ENCODE data around the gene DCHS2. TPM values are rescaled to one million over a fixed set of nuclear protein-coding genes. Genes with fewer than 3 reads are reported as not detected.

DCHS2 gene
- total and polyA plus RNA-seq, 5 donors from 2014 or later = not detected

DNA sequence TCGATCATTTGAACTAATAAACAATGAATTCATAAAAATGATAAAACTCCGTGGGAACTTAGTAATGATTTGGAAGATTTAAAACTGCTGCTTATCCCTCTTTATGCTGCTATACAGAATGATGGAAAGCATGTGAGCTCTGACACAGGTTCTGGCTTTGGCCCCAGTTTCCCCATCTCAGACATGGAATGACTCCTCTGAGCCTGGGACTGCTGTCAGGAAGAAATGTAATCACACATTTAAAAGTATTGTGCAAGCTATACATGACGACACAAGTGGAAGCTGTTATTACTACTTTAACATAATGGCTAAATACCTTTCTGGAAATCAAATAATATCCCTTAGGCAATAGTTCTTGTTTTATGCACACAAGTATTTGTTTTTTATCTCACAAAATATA lies 161.7 kb downstream of the DCHS2 start:
- H3K27ac ChIP-seq (ENCODE audit: insufficient read depth, low read length, poor library complexity, severe bottlenecking) = no peak overlapping the region
- H3K27ac Mint-ChIP-seq = no peak overlapping the region
- peaks cover 10% of the 10 kb centered on the region for H3K27me3 ChIP-seq (ENCODE audit: control insufficient read depth, insufficient read depth, low read length)
- H3K9me3 ChIP-seq (ENCODE audit: control insufficient read depth in 2 of 2, low read length in 2 of 2) = no peaks in the 10 kb centered on the region
- no peaks in the 10 kb centered on the region for H3K36me3 ChIP-seq (ENCODE audit: control insufficient read depth, insufficient read depth, low read length)
- peaks cover 0 to 13% (median 5%) of the 10 kb centered on the region in 4 donors for H3K4me1 Mint-ChIP-seq
- H3K27me3 Mint-ChIP-seq = peaks cover 11% of the 10 kb centered on the region
- no peak overlapping the region for H3K4me3 Mint-ChIP-seq
- H3K4me3 ChIP-seq (ENCODE audit: low read depth, low read length) = no peak overlapping the region
- ATAC-seq (ENCODE audit: low read depth in 2 of 2) = no peak
- H3K9me3 Mint-ChIP-seq = peaks cover 0 to 3% (median 0%) of the 10 kb centered on the region in 7 donors
- H3K4me1 ChIP-seq (ENCODE audit: control insufficient read depth, insufficient read depth, low read length, poor library complexity, severe bottlenecking) = no peaks in the 10 kb centered on the region
- H3K36me3 Mint-ChIP-seq = no peaks in the 10 kb centered on the region
- DNase-seq = no peak

DNA sequence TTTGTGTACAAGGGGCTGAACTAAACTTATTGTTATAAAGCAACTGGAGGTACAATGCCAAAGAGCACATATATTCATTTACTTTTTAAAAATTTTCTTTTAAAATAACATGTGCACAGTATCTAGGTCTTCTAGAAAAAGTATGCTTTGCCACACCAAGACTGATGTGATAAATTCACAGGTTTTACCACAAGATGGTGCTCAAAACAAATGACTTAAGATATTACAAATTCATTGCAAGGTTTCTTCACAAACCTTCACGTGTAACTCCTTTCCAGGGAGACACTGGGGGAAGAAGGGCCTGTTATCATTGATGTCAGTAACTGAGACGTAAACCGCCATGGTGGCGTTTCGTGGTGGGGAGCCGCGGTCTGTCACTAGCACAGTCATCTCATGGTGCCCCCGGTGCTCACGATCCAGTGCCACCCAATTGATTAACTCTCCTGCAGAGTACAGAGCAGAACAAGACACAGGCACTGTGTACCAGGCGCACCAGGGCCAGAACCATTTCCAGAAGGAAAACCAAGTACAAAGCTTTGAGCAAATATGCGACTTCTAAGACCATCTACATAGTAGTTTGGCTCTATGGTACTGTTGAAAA lies 162.2 kb downstream of the DCHS2 start:
- H3K4me1 Mint-ChIP-seq = peaks cover 0 to 13% (median 5%) of the 10 kb centered on the region in 4 donors
- H3K4me3 Mint-ChIP-seq = no peak overlapping the region
- no peak overlapping the region for H3K27ac Mint-ChIP-seq
- no peak overlapping the region for H3K4me3 ChIP-seq (ENCODE audit: low read depth, low read length)
- H3K36me3 ChIP-seq (ENCODE audit: control insufficient read depth, insufficient read depth, low read length) = no peaks in the 10 kb centered on the region
- H3K27ac ChIP-seq (ENCODE audit: insufficient read depth, low read length, poor library complexity, severe bottlenecking) = no peak overlapping the region
- H3K4me1 ChIP-seq (ENCODE audit: control insufficient read depth, insufficient read depth, low read length, poor library complexity, severe bottlenecking) = no peaks in the 10 kb centered on the region
- no peaks in the 10 kb centered on the region for H3K36me3 Mint-ChIP-seq
- peaks cover 10% of the 10 kb centered on the region for H3K27me3 ChIP-seq (ENCODE audit: control insufficient read depth, insufficient read depth, low read length)
- DNase-seq (peak in 1 of 3 donors; percentile 25), ATAC-seq (ENCODE audit: low read depth in 2 of 2) (no peak)
- H3K9me3 Mint-ChIP-seq = peaks cover 0 to 3% (median 0%) of the 10 kb centered on the region in 7 donors
- peaks cover 11% of the 10 kb centered on the region for H3K27me3 Mint-ChIP-seq
- H3K9me3 ChIP-seq (ENCODE audit: control insufficient read depth in 2 of 2, low read length in 2 of 2) = no peaks in the 10 kb centered on the region

DNA sequence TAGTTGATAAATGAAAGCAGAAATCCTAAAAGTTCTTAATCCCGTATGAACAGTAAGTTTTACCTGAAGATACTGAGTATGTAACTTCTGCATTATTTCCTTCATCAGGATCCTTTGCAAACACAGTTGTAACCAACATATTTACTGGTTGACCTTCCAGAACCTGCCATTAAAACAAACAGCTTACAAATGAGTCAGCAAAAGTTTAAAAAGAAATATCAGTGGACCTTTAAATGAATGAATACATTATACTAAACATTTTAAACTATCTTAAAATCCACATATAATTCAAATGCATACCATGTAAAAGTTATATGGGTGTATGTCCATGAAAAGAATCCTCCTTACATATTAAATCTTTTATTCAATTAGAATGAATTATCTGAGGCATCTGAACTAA lies 163.6 kb downstream of the DCHS2 start:
- Histone ChIP-seq H3K9me3 (ENCODE audit: control insufficient read depth in 2 of 2, low read length in 2 of 2) (no peaks in the 10 kb centered on the region), H3K4me3 (ENCODE audit: low read depth, low read length) (no peak overlapping the region), H3K27ac (ENCODE audit: insufficient read depth, low read length, poor library complexity, severe bottlenecking) (no peak overlapping the region), H3K27me3 (ENCODE audit: control insufficient read depth, insufficient read depth, low read length) (peaks cover 12% of the 10 kb centered on the region), H3K36me3 (ENCODE audit: control insufficient read depth, insufficient read depth, low read length) (no peaks in the 10 kb centered on the region), H3K4me1 (ENCODE audit: control insufficient read depth, insufficient read depth, low read length, poor library complexity, severe bottlenecking) (no peaks in the 10 kb centered on the region)
- H3K9me3 Mint-ChIP-seq = peaks cover 0 to 3% (median 0%) of the 10 kb centered on the region in 7 donors
- no peak overlapping the region for H3K4me3 Mint-ChIP-seq
- ATAC-seq (ENCODE audit: low read depth in 2 of 2) (no peak), DNase-seq (no peak)
- H3K27me3 Mint-ChIP-seq = peaks cover 6% of the 10 kb centered on the region
- H3K27ac Mint-ChIP-seq = no peak overlapping the region
- H3K36me3 Mint-ChIP-seq = no peaks in the 10 kb centered on the region
- peaks cover 0 to 7% (median 2%) of the 10 kb centered on the region in 4 donors for H3K4me1 Mint-ChIP-seq

DNA sequence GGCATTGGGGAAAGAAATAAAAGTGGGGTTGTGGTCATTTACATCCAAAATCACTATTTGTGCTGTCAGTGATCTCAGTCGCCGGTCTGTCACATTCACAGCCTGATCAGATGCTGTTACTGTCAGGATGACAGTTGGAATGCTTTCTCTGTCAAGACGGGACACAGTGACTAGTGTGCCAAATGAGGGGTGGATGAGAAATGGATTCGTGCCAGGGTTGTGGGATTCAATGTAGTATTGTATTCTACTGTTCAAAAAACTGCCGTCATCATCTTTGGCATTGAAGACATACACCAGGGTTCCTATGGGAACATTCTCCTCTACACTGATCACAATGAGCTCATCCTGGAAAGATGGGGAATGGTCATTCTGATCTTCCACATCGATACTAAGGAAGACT lies 171.1 kb downstream of the DCHS2 start:
- Mint-ChIP-seq H3K9me3 (peaks cover 0 to 11% (median 5%) of the 10 kb centered on the region in 7 donors), H3K27ac (no peak overlapping the region), H3K4me3 (no peak overlapping the region), H3K27me3 (no peaks in the 10 kb centered on the region), H3K4me1 (no peaks in the 10 kb centered on the region), H3K36me3 (no peaks in the 10 kb centered on the region)
- ATAC-seq (ENCODE audit: low read depth in 2 of 2) (no peak), DNase-seq (no peak)
- H3K4me1 ChIP-seq (ENCODE audit: control insufficient read depth, insufficient read depth, low read length, poor library complexity, severe bottlenecking) = no peaks in the 10 kb centered on the region
- H3K4me3 ChIP-seq (ENCODE audit: low read depth, low read length) = no peak overlapping the region
- no peaks in the 10 kb centered on the region for H3K9me3 ChIP-seq (ENCODE audit: control insufficient read depth in 2 of 2, low read length in 2 of 2)
- peaks cover 2% of the 10 kb centered on the region for H3K27me3 ChIP-seq (ENCODE audit: control insufficient read depth, insufficient read depth, low read length)
- H3K36me3 ChIP-seq (ENCODE audit: control insufficient read depth, insufficient read depth, low read length) = no peaks in the 10 kb centered on the region
- no peak overlapping the region for H3K27ac ChIP-seq (ENCODE audit: insufficient read depth, low read length, poor library complexity, severe bottlenecking)

DNA sequence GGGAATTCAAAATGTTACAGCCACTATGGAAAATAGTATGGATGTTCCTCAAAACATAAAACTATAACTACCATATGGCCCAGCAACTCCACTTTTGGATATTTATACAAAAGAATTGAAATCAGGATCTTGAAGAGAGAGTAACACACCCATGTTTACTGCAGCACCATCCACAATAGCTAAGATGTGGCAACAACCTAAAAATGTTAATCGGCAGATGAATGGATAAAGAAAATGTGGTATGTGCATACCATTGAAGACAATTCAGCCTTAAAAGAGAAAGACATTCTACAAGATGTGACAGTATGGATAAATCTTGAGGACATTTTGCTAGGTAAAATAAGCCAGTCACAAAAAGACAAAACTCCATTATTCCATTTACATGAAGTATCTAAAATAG lies 171.9 kb downstream of the DCHS2 start:
- H3K9me3 Mint-ChIP-seq = peaks cover 0 to 8% (median 5%) of the 10 kb centered on the region in 7 donors
- H3K4me1 Mint-ChIP-seq = no peaks in the 10 kb centered on the region

DNA sequence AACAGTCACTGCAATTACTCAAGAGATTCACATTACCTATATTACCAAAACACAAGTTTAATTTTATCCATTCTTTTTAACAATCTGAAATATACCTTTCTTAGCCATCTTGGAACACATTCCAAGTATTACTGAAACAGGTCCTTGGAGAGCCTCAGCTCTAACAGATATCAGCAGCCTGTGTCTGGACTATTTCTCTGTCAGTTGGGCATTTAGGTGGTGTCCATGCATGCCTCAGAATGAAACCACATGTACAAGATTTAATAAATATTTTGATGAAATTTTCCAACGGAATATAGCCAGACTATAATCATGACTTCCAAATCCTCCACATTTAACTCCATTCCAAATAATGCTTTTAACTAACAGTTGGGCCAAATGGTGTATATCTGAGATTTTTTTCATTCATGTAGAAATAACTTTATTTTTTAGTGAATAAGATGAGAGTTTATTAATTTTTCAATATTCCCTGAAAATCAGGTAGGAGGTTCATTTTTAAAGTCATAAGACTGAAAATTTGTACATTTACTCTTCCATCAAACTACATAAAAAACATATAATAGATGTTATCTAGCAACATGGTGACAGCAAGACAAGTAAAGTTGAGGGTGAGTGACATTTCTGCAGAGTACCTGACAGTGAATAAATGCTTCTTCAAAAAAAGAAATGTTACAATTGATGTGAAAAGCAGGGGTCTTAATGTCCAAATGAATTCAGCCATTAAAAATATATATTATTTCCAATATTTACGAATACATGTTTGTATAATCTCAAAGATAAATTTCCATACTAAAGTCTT lies 174.2 kb downstream of the DCHS2 start:
- Mint-ChIP-seq H3K4me3 (no peak overlapping the region), H3K9me3 (peaks cover 0 to 8% (median 5%) of the 10 kb centered on the region in 7 donors), H3K36me3 (no peaks in the 10 kb centered on the region), H3K4me1 (no peaks in the 10 kb centered on the region), H3K27ac (no peak overlapping the region), H3K27me3 (no peaks in the 10 kb centered on the region)
- Histone ChIP-seq H3K4me1 (ENCODE audit: control insufficient read depth, insufficient read depth, low read length, poor library complexity, severe bottlenecking) (no peaks in the 10 kb centered on the region), H3K27me3 (ENCODE audit: control insufficient read depth, insufficient read depth, low read length) (no peaks in the 10 kb centered on the region), H3K4me3 (ENCODE audit: low read depth, low read length) (no peak overlapping the region), H3K36me3 (ENCODE audit: control insufficient read depth, insufficient read depth, low read length) (no peaks in the 10 kb centered on the region), H3K27ac (ENCODE audit: insufficient read depth, low read length, poor library complexity, severe bottlenecking) (no peak overlapping the region), H3K9me3 (ENCODE audit: control insufficient read depth in 2 of 2, low read length in 2 of 2) (no peaks in the 10 kb centered on the region)
- DNase-seq (no peak), ATAC-seq (ENCODE audit: low read depth in 2 of 2) (no peak)

More for the DNA sequence above, 171.9 kb downstream of the DCHS2 start:
- Histone ChIP-seq H3K9me3 (ENCODE audit: control insufficient read depth in 2 of 2, low read length in 2 of 2) (no peaks in the 10 kb centered on the region), H3K4me3 (ENCODE audit: low read depth, low read length) (no peak overlapping the region), H3K36me3 (ENCODE audit: control insufficient read depth, insufficient read depth, low read length) (no peaks in the 10 kb centered on the region), H3K27ac (ENCODE audit: insufficient read depth, low read length, poor library complexity, severe bottlenecking) (no peak overlapping the region), H3K4me1 (ENCODE audit: control insufficient read depth, insufficient read depth, low read length, poor library complexity, severe bottlenecking) (no peaks in the 10 kb centered on the region), H3K27me3 (ENCODE audit: control insufficient read depth, insufficient read depth, low read length) (peaks cover 2% of the 10 kb centered on the region)
- no peak overlapping the region for H3K4me3 Mint-ChIP-seq
- no peaks in the 10 kb centered on the region for H3K36me3 Mint-ChIP-seq
- no peak for DNase-seq
- no peak for ATAC-seq (ENCODE audit: low read depth in 2 of 2)
- no peak overlapping the region for H3K27ac Mint-ChIP-seq
- no peaks in the 10 kb centered on the region for H3K27me3 Mint-ChIP-seq

DNA sequence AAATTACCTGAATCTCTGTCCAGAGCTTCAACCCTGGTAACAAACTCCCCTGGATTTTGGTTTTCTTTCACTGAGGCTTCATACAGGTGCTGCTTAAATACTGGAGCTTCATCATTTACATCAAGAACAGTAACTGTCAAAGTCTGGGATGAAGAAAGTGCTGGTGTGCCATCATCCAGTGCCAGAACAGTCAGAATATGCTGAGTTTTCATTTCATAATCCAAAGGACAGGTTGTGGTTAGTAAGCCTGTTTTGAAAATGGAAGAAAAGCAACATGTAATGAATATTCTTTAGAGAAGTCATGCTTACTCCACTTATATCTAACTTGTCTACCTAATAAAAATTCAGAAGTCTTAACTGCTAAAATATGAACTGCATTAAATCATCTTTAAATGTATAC lies 175.9 kb downstream of the DCHS2 start:
- Mint-ChIP-seq H3K27ac (no peak overlapping the region), H3K27me3 (no peaks in the 10 kb centered on the region), H3K36me3 (no peaks in the 10 kb centered on the region), H3K4me1 (no peaks in the 10 kb centered on the region), H3K9me3 (peaks cover 0 to 8% (median 5%) of the 10 kb centered on the region in 7 donors), H3K4me3 (no peak overlapping the region)
- ATAC-seq (ENCODE audit: low read depth in 2 of 2) (no peak), DNase-seq (no peak)
- Histone ChIP-seq H3K4me3 (ENCODE audit: low read depth, low read length) (no peak overlapping the region), H3K27ac (ENCODE audit: insufficient read depth, low read length, poor library complexity, severe bottlenecking) (no peak overlapping the region), H3K4me1 (ENCODE audit: control insufficient read depth, insufficient read depth, low read length, poor library complexity, severe bottlenecking) (no peaks in the 10 kb centered on the region), H3K36me3 (ENCODE audit: control insufficient read depth, insufficient read depth, low read length) (no peaks in the 10 kb centered on the region), H3K9me3 (ENCODE audit: control insufficient read depth in 2 of 2, low read length in 2 of 2) (no peaks in the 10 kb centered on the region), H3K27me3 (ENCODE audit: control insufficient read depth, insufficient read depth, low read length) (no peaks in the 10 kb centered on the region)

DNA sequence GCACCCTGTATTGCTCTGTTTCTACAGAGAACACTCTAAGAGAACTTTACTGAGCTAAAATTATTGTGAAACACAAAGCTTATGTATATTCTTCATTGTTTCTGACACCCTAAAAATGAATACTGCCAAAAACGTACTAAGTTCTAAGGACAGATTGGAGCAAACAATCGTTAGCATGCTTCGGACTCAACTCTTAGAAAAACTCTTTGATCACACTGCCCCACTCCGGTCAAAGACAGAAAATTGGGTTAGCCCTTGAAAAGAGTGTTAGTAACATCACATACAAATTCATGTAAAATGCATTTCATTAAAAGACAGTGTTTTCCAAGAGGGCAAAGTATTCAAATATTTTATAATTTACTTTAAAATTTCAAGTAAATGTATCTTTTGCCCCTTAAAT lies 177.4 kb downstream of the DCHS2 start:
- ATAC-seq (ENCODE audit: low read depth in 2 of 2) (no peak), DNase-seq (no peak)
- Mint-ChIP-seq H3K4me3 (no peak overlapping the region), H3K36me3 (no peaks in the 10 kb centered on the region), H3K27me3 (no peaks in the 10 kb centered on the region), H3K27ac (no peak overlapping the region), H3K9me3 (peaks cover 0 to 8% (median 5%) of the 10 kb centered on the region in 7 donors), H3K4me1 (no peaks in the 10 kb centered on the region)
- no peaks in the 10 kb centered on the region for H3K4me1 ChIP-seq (ENCODE audit: control insufficient read depth, insufficient read depth, low read length, poor library complexity, severe bottlenecking)
- no peaks in the 10 kb centered on the region for H3K36me3 ChIP-seq (ENCODE audit: control insufficient read depth, insufficient read depth, low read length)
- no peak overlapping the region for H3K27ac ChIP-seq (ENCODE audit: insufficient read depth, low read length, poor library complexity, severe bottlenecking)
- H3K27me3 ChIP-seq (ENCODE audit: control insufficient read depth, insufficient read depth, low read length) = no peaks in the 10 kb centered on the region
- no peak overlapping the region for H3K4me3 ChIP-seq (ENCODE audit: low read depth, low read length)
- no peaks in the 10 kb centered on the region for H3K9me3 ChIP-seq (ENCODE audit: control insufficient read depth in 2 of 2, low read length in 2 of 2)
